Testis (tissue), 2 donors: ENCODE results near the gene CHD5.

Source experiments
- CTCF ChIP-seq, 3 experiments: fragments of 450-650 bp in 2 of 3; fragments of 200-600 bp in 1 of 3; sonication (generic) in 1 of 3; IDR thresholded peaks; one replicate each; pipeline ENCODE4 v1.5.1; 2016 to 2019; ENCODE audit warnings: antibody characterized with exemption in 3 of 3, mild to moderate bottlenecking in 2 of 3, moderate library complexity in 1 of 3
- POLR2A ChIP-seq: fragments of 450-650 bp; IDR thresholded peaks from one replicate; pipeline ENCODE4 v1.6.1; 2017; ENCODE audit warnings: antibody characterized with exemption, mild to moderate bottlenecking, moderate library complexity

- TF ChIP-seq POLR2A (no peak), CTCF (IDR thresholded peaks at IDR 0.05) (no peak)
Observed at GRCh38 chr1:6056572-6056948, 123.6 kb downstream of the CHD5 start.
